Measurements from ENCODE around the gene GRID2.
"Not testable (repeated sequence)": the region's sequence is repeated elsewhere in the genome, so short reads cannot be mapped to it uniquely, and the experiment has no call there.

Gene GRID2

GRCh38 chr4:92433272-92433758, 129.5 kb downstream of the GRID2 start:
- no peak for DNase-seq (ENCODE audit: extremely low read depth in 1 of 2, low read depth in 1 of 2)

DNA sequence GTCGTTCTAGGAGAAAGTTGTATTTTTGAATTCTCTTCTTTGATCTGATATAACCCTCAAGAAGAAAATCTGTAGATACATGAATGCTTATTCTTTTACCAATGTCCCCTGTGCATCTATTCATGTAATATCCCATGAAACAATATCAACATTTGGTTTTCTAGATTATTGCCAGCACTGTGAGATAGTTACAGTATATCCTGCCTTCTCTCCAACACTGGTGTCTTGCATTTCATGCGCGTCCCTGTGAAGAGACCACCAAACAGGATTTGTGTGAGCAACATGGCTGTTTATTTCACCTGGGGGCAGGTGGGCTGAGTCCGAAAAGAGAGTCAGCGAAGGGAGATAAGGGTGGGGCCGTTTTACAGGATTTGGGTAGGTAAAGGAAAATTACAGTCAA, 135.0 kb downstream of the GRID2 start:
- DNase-seq (ENCODE audit: extremely low read depth in 1 of 2, low read depth in 1 of 2), result not testable (repeated sequence)

DNA sequence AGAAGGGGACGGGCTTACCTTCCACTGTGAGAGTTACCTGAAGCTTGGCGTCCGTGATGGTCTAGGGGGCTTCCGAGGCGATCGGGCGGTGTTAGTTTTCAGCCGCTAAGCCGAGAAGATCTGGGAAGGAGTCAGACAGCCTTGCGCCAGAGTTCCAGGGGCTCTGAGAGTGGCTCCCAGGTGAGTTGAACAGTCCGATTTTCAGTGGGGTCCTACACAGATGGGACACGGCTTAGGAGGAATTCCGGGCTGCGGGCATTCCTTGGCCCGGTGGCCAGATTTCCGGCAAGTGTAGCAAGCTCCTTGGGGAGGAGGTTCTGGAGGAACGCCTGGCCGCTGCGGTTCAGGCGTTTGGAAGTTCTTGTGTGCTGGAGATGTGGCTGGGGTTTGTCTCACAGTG, 138.4 kb downstream of the GRID2 start:
- DNase-seq (ENCODE audit: extremely low read depth in 1 of 2, low read depth in 1 of 2), result not testable (repeated sequence)

DNA sequence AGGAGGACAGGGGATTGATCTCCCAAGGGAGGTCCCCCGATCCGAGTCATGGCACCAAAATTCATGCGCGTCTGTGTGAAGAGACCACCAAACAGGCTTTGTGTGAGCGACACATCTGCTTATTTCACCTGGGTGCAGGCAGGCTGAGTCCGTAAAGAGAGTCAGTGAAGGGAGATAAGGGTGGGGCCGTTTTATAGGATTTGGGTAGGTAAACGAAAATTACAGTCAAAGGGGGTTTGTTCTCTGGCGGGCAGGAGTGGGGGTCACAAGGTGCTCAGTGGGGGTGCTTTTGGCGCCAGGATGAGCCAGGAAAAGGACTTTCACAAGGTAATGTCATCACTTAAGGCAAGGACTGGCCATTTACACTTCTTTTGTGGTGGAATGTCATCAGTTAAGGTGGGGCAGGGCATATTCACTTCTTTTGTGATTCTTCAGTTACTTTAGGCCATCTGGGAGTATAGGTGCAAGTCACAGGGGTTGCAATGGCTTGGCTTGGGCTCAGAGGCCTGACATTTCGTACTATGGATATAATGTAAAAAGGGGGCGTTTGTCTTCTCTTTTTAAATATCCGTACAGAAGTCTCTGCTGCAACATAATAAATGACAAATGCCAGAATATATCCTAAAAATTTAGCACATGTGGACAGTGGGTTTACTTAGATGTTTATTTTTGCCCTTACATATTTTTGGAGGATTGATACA, 140.5 kb downstream of the GRID2 start:
- DNase-seq (ENCODE audit: extremely low read depth in 1 of 2, low read depth in 1 of 2), result not testable (repeated sequence)

DNA sequence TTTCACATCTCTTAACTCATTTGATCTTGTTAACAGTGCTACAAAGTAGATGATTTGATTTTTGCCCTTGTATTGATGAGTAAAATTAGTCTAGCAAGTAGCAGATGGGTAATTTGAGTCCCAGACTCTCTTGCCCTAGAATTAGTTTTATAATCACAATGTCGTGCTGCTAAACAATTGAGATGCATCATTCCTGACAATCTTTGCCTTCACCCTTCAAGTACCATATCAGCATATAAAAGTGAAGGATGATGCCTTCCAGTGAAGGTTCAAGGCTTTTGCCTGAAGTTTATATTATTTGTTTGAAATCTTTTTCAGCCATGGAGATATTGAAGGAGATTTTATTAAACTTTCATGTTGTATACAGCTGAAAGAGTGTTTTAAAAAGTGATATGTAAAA, 141.4 kb downstream of the GRID2 start:
- DNase-seq (ENCODE audit: extremely low read depth in 1 of 2, low read depth in 1 of 2), result no peak

DNA sequence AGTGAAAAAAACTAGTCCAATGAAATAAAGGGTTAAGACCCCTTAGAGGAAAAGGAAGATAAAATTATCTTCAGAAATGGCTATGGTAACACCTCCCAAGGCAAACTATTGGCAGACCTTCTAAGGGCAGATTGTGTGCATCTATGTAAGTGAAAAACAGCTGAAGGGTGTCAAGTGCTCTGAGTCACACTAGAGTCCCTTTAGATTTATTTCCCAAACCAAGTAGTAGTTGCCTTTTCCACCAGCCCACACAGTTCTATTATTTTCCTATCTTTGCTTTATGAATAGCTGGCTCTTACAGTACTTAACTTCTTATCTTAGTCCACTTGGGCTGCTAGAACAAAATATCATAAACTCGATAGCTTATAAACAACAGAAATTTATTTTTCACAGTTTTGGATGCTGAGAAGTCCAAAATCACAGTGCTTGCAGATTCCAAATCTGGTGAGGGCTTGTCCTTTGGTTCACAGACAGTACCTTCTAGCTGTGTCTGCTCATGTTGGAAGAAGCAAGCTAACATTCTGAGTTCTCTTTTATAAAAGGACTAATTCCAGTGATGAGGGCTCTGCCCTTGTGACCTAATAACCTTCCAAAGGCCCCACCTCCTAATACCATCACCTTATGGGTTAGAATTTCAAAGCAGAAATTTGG, 143.6 kb downstream of the GRID2 start:
- no peak for DNase-seq (ENCODE audit: extremely low read depth in 1 of 2, low read depth in 1 of 2)

GRCh38 chr4:92448176-92448575, 144.4 kb downstream of the GRID2 start:
- not testable (repeated sequence) for DNase-seq (ENCODE audit: extremely low read depth in 1 of 2, low read depth in 1 of 2)

DNA sequence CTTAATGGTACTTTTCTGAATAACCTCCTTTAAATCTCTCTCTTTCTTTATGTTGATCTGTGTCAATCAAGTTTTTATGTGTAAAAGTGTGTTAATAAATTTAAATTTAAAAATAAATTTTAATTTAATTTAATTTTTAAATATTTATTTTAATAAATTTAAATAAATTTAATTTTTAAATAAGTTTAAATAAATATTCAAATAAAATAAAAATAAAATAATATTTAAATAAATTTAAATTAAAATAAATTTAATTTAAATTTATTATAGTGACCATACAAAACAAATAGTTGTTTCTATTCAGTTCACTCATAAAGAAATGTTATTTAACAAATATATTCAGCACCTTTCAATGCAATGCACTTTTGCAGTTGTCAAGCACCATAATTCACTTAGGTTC, 146.9 kb downstream of the GRID2 start:
- no peak for DNase-seq (ENCODE audit: extremely low read depth in 1 of 2, low read depth in 1 of 2)

DNA sequence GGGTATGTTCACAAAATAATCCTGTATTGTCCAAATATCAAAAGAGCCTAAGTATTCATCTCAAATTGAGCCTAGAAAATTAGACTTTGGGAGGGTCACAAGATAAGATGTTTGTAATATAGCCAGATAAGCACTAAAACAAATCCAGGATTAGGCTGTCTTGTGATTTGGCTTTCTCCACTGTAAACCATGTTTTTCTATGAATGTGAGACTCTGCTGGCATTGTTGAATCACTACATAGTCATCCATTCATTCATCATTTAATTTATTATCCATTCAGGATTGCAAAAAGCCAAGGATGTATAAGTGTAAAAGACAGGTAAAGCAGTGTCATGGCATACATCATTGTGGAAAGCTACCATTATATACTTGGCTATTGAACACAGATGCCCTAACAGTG, 148.0 kb downstream of the GRID2 start:
- DNase-seq (ENCODE audit: extremely low read depth in 1 of 2, low read depth in 1 of 2), result no peak

DNA sequence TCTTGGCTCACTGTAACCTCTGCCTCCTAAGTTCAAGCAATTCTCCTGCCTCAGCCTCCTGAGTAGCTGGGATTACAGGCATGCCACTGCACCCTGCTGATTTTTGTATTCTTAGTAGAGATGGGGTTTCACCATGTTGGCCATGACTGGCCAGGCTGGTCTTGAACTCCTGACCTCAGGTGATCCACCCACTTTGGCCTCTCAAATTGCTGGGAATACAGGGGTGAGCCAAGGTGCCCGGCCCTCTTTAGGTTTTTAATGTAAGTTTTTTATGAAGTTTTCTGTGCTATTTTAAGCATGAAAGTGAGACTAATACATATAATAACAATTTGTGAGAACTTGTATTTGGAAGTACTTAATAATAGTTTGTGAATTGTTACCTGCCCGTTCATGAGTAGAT, 148.6 kb downstream of the GRID2 start:
- not testable (repeated sequence) for DNase-seq (ENCODE audit: extremely low read depth in 1 of 2, low read depth in 1 of 2)

DNA sequence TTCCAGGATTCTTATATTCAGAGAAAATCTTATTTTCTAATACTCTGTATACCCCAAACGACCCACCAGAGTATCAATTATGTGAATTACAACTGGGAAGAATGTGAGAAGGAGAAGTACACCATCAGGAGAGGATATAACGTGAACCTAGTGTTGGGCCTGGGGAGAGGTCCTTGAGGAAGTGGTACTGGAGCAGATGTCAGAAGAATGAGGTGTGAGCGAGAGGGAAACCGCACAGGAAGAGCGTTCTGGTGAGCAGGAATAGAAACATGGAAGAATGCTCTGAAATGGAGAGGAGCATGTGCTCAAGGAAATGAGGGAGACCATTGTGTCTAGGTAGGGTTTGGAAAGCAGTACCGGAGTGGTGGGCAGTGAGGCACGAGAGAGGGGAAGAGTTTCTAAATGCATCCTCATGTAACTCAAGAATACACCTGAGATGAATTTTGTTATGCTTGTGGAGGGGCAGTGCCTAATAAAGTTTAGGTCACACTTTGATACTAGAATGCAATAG, 151.6 kb downstream of the GRID2 start:
- no peak for DNase-seq (ENCODE audit: extremely low read depth in 1 of 2, low read depth in 1 of 2)

DNA sequence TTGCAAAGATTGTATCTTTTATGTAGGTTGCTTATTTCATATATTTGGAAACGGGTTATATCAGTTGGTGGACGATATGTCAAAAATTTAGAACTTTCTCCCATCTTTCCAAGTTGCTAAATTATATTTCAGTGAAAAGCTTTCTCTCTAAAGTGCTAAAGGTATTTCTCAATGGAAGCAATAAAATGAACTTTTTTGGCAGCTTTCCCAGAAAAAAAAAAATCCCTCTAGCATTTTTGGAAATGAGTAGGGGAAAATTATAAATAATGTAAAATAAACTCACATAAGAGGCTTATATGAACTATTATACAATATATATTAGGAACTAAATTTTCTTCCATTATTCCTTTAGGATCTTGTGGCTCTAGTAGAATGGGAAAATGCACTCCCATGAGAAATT, 152.2 kb downstream of the GRID2 start:
- DNase-seq (ENCODE audit: extremely low read depth in 1 of 2, low read depth in 1 of 2), result no peak

DNA sequence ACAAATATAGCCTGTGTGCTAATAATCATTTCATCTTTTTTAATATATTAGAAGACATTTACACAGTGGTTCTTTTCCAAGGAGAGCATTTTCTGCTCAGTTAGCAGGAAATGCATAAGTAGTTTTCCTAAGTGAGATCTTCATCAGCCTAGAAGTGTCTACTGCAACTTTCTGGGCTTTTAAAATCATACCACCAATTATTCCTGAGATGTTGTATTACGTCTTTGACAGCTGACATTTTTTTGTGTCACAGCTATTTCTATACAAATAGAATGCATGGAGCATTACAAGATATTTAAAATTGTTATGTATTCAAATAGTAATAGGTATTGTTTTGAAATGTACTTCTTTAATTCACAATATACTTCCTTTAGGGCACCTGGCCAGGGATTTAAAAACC, 158.0 kb downstream of the GRID2 start:
- no peak for DNase-seq (ENCODE audit: extremely low read depth in 1 of 2, low read depth in 1 of 2)

DNA sequence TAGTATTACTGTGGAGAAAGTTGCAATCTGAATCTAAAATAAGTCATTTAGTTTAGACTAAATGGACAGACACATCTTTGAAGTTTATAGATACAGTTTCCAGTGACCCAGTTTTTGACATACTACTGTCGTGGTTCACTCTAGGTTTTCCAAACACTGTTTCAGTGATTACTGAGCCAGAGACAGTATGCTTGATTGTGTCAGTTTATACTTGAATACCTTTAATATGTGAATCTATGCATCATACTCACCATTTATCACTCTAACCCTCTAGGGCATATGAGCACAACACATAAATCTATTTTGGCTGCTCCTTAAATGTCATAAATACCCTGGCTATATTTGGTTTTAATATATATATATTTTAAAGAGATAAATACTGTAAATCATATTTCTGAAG, 173.5 kb downstream of the GRID2 start:
- DNase-seq (ENCODE audit: extremely low read depth in 1 of 2, low read depth in 1 of 2), result no peak

DNA sequence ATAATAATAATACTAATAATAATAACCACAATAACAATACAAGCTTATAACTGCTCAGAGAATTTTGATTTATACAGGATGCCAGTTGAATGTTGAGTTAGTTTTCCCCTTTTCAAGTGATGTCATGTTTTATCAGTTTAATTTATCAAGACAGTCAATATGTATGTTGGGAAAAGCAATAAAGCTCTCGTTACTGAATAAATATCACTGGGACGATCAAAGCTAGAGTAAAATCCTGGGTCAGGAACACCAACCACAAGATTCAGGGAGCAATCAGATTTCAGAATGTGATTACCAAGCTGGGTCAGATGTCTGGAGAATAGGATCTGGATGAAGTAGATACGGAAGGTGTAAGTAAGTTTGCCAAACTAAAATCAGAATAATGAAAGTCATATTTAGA, 179.6 kb downstream of the GRID2 start:
- DNase-seq (ENCODE audit: extremely low read depth in 1 of 2, low read depth in 1 of 2), result no peak

DNA sequence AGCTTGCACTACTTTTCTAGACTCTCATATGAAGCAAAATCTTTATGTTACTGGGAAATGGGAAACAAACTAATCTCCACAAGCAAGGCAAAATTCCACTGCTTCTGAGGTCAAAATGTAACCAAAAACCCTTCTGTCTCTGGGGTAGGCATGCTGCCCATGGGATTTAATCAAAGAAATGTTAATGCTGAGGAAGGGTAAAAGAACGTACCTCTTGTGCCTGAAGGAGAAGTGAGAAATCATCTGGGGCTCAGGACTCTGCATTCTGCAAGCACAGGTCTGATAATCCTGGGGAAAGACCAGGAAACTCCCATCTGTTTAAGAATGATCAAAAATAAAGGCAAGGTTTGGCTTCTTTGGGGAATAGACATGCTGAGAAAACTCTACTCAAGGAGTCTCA, 184.7 kb downstream of the GRID2 start:
- DNase-seq (ENCODE audit: extremely low read depth in 1 of 2, low read depth in 1 of 2), result no peak

- DNase-seq (ENCODE audit: extremely low read depth in 1 of 2, low read depth in 1 of 2), result no peak
These were observed 193.4 kb downstream of the GRID2 start for GRCh38 chr4:92497141-92497540.

GRCh38 chr4:92501456-92501855, 197.7 kb downstream of the GRID2 start:
- no peak for DNase-seq (ENCODE audit: extremely low read depth in 1 of 2, low read depth in 1 of 2)

DNA sequence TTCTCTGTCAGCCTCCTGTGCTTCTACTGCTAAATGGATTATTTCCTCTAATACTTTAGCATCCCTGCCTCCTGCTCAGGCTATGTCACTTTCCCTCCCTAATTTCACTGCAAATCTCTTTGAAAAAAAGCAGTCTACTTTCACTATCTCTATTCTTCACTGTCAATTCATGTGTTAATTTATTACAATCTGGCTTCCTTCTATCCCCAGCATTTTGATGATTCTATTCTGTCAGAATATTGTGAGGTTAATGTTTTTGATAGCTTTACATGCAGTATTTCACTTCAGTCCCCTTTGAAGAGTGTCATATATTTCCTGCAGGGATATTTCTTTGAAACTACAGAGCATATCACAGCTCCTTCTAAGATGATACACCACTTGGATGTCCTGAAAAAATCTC, 203.2 kb downstream of the GRID2 start:
- no peak for DNase-seq (ENCODE audit: extremely low read depth in 1 of 2, low read depth in 1 of 2)

GRCh38 chr4:92514627-92515026, 210.9 kb downstream of the GRID2 start:
- no peak for DNase-seq (ENCODE audit: extremely low read depth in 1 of 2, low read depth in 1 of 2)

DNA sequence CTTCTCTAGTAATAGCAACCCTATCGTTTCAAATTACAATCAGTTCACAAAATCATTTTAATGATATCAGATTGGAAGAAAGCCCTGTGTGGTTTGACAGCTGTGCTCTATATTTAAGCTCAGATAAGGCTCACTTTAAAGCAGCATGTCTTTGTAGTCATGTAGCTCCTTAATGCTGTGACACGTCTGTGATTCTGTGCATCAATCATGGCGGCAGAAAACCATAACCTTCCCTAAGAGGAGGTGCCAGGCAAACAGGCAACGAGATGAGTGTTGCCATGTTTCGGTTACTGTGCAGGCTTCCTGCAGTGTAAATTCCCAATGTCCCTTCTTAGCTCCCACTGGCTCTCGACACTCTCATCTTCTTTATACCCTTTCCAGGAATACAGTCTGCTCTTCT, 212.7 kb downstream of the GRID2 start:
- DNase-seq (ENCODE audit: extremely low read depth in 1 of 2, low read depth in 1 of 2), result no peak

DNA sequence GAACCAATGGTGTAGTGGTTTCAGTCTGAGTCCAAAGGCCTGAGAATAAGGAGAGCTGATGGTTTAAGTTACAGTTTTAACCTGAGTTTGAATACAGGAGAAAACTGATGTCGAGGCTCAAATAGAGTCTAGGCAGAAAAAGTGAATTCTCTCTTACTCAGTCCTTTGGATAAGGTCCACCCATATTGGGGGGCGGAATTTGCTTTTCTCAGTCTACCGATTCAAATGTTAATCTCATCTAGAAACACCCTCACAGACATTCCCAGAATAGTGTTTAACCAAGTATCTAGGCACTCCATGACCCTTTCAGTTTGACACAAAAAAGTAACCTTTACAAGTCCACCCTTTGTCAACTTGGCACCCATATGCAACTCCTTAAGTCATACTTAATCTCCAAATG, 216.0 kb downstream of the GRID2 start:
- no peak for DNase-seq (ENCODE audit: extremely low read depth in 1 of 2, low read depth in 1 of 2)

Data from stimulated activated CD8-positive, alpha-beta memory T cell treated with anti-CD3 and anti-CD28 coated beads, Interleukin-7, amount 100 ng/mL, for 48 hours (primary cell).